Thoracic aorta (tissue), 2 donors: ENCODE results near the gene ITGAE. TPM values are rescaled to one million over a fixed set of nuclear protein-coding genes. Genes with fewer than 3 reads are reported as not detected.
A peak's percentile ranks its signal among the peaks of the same experiment; 100 is the strongest.

ENCODE experiments used
- ATAC-seq: fragments of 150-250 bp; one replicate; pipeline ENCODE4 v1.8.0; 2017; ENCODE audit warnings: low read depth; ENCODE audit not compliant: insufficient number of reproducible peaks, low FRiP score
- DNase-seq: peaks from one replicate; pipeline ENCODE4 v3.0.0-alpha.2; 2020; ENCODE audit warnings: low spot score
- H3K27ac ChIP-seq, 2 donors: fragments of 200-600 bp; sonication (generic); 1 replicate in 1 of 2; 2 replicates in 1 of 2; pipeline ENCODE4 v1.5.1; 2016; ENCODE audit warnings: mild to moderate bottlenecking in 2 of 2, moderate library complexity in 2 of 2
- H3K27me3 ChIP-seq: fragments of 200-600 bp; sonication (generic); replicated peaks from 2 replicates; pipeline ENCODE4 v1.6.0; 2016; ENCODE audit warnings: mild to moderate bottlenecking; ENCODE audit not compliant: insufficient read depth
- H3K36me3 ChIP-seq: fragments of 200-600 bp; sonication (generic); one replicate; pipeline ENCODE4 v1.5.1; 2016
- H3K4me1 ChIP-seq, 2 donors: fragments of 200-600 bp; sonication (generic); 1 replicate in 1 of 2; 2 replicates in 1 of 2; pipeline versions ENCODE4 v1.5.1 to v1.6.0; 2016; ENCODE audit warnings: low read depth in 2 of 2, mild to moderate bottlenecking in 1 of 2; ENCODE audit not compliant: control insufficient read depth in 1 of 2
- H3K4me3 ChIP-seq: fragments of 200-600 bp; sonication (generic); 2 replicates; pipeline ENCODE4 v1.5.1; 2016; ENCODE audit warnings: mild to moderate bottlenecking
- H3K9me3 ChIP-seq: fragments of 200-600 bp; sonication (generic); 2 replicates; pipeline ENCODE4 v1.5.1; 2016
- CTCF ChIP-seq: fragments of 200-600 bp; sonication (generic); IDR thresholded peaks from one replicate; pipeline ENCODE4 v1.5.1; 2019; ENCODE audit warnings: antibody characterized with exemption
- total RNA-seq, 2 donors: library from RNA; depleted of rRNA; stranded (reverse); fragments of >200 nt; gene quantifications; one replicate each; pipeline versions ENCODE4 v1.1.0 to v1.2.3, GENCODE V29; 2016

Gene ITGAE
- total RNA-seq, 2 donors from 2014 or later, result 4.2 to 23.4 TPM

- Histone ChIP-seq H3K9me3 (no peaks in the 10 kb centered on the region), H3K36me3 (peaks cover 3% of the 10 kb centered on the region), H3K27ac (no peak overlapping the region), H3K4me3 (peak overlapping the region; percentile 86), H3K4me1 (peaks cover 20 to 41% of the 10 kb centered on the region in 2 donors), H3K27me3 (no peaks in the 10 kb centered on the region)
- ATAC-seq (no peak), DNase-seq (no peak)
- TF ChIP-seq CTCF, result no peak
Observed at GRCh38 chr17:3669548-3669947, 131.4 kb downstream of the ITGAE start.

DNA sequence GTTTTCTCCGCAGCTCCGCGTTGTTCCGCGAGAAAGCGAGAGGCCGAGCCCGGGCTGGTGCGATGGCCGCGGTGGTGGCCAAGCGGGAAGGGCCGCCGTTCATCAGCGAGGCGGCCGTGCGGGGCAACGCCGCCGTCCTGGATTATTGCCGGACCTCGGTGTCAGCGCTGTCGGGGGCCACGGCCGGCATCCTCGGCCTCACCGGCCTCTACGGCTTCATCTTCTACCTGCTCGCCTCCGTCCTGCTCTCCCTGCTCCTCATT is 132.0 kb downstream of the ITGAE start:
- peaks cover 20 to 41% of the 10 kb centered on the region in 2 donors for H3K4me1 ChIP-seq
- H3K36me3 ChIP-seq, result peaks cover 9% of the 10 kb centered on the region
- H3K4me3 ChIP-seq, result peak overlapping the region; percentile 86
- no peak for TF ChIP-seq CTCF
- H3K27ac ChIP-seq, result peak overlapping the region; percentile 80 to 97
- no peaks in the 10 kb centered on the region for H3K27me3 ChIP-seq
- no peaks in the 10 kb centered on the region for H3K9me3 ChIP-seq
- ATAC-seq, result no peak
- no peak for DNase-seq

GRCh38 chr17:3668279-3669084 is 132.5 kb downstream of the ITGAE start, which contains the start of the genes EMC6 and TAX1BP3:
Gene EMC6, plus strand, starts transcription at chr17:3668812. Its CDS starts 335 bp downstream, at chr17:3669147.
Gene TAX1BP3, minus strand, starts transcription at chr17:3668578. Its CDS starts 52 bp downstream, at chr17:3668526.
- H3K36me3 ChIP-seq, result peaks cover 14% of the 10 kb centered on the region
- peak; percentile 97 for ATAC-seq
- peak within 1 kb of the TSS; percentile 86 for H3K4me3 ChIP-seq
- TF ChIP-seq CTCF, result no peak
- H3K9me3 ChIP-seq, result no peaks in the 10 kb centered on the region
- no peaks in the 10 kb centered on the region for H3K27me3 ChIP-seq
- H3K27ac ChIP-seq, result peak within 1 kb of the TSS; percentile 97
- peak; percentile 94 for DNase-seq
- peaks cover 20 to 41% of the 10 kb centered on the region in 2 donors for H3K4me1 ChIP-seq

GRCh38 chr17:3667366-3668278 is 133.4 kb downstream of the ITGAE start:
- peaks cover 20 to 41% of the 10 kb centered on the region in 2 donors for H3K4me1 ChIP-seq
- no peak for TF ChIP-seq CTCF
- peak overlapping the region; percentile 86 for H3K4me3 ChIP-seq
- H3K27ac ChIP-seq, result peak overlapping the region; percentile 97
- H3K36me3 ChIP-seq, result peaks cover 22% of the 10 kb centered on the region
- DNase-seq (peak; percentile 48), ATAC-seq (peak; percentile 72)
- no peaks in the 10 kb centered on the region for H3K9me3 ChIP-seq
- no peaks in the 10 kb centered on the region for H3K27me3 ChIP-seq

DNA sequence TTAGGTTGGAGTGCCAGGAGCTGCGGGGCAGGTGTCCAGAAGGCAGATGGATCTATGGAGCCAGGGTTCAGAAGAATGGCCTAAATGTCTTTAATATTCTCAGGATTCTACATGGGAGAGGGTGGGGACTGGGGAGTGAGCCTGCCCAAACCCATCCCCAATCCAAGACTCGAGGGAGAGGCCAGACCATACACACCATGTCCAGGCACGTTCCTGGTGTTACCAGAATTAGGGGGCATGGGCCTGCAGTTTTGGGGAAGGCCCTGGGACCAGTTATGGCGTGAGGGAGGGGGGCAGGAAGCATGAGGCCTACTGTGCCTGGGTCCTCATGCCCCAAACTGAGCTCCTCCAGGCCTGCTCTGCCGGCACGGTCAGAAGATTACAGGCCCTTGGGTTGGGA is 134.5 kb downstream of the ITGAE start:
- Histone ChIP-seq H3K27me3 (no peaks in the 10 kb centered on the region), H3K36me3 (peaks cover 34% of the 10 kb centered on the region), H3K27ac (peak overlapping the region; percentile 49 to 97), H3K9me3 (no peaks in the 10 kb centered on the region), H3K4me3 (peak overlapping the region; percentile 86), H3K4me1 (peaks cover 20 to 43% of the 10 kb centered on the region in 2 donors)
- no peak for TF ChIP-seq CTCF
- ATAC-seq (no peak), DNase-seq (no peak)
